Measurements from ENCODE around the gene WDPCP. TPM values are rescaled to one million over a fixed set of nuclear protein-coding genes. Genes with fewer than 3 reads are reported as not detected.

The WDPCP gene
- polyA plus RNA-seq, 2 of the 4 experiments (the other 2 are of a cell fraction), result 3.0 to 7.6 TPM

- ChIA-PET POLR2A (no interaction called here), CTCF (interaction anchor here (1.3 kb wide), 1 partner anchor 12 kb away, joined by 3 read pairs; no protein-coding TSS in a partner anchor)
- ATAC-seq (no peak), DNase-seq (ENCODE audit: low read depth in 1 of 2, low spot score in 1 of 2) (no peak), FAIRE-seq (no peak)
- Histone ChIP-seq H3K4me1 (no peaks in the 10 kb centered on the region), H3K9me3 (peaks cover 16% of the 10 kb centered on the region), H3K27ac (no peak overlapping the region), H3K4me3 (no peak overlapping the region), H3K4me2 (no peak overlapping the region)
- TF ChIP-seq GATA3 (IDR thresholded peaks at IDR 0.05; ENCODE audit: borderline replicate concordance) (no peak), ZFP36 (IDR thresholded peaks at IDR 0.05; ENCODE audit: borderline replicate concordance, partially characterized antibody) (no peak), SMC3 (IDR thresholded peaks at IDR 0.05) (no peak), HES2 (IDR thresholded peaks at IDR 0.05) (no peak), MAX (IDR thresholded peaks at IDR 0.05) (no peak), RNF2 (IDR thresholded peaks at IDR 0.05; ENCODE audit: borderline replicate concordance, low read depth) (no peak), REST (IDR thresholded peaks at IDR 0.05) (no peak), HDAC2 (IDR thresholded peaks at IDR 0.05) (no peak), RCOR1 (IDR thresholded peaks at IDR 0.05; ENCODE audit: low read depth, low read length) (no peak), MAZ (IDR thresholded peaks at IDR 0.05; ENCODE audit: borderline replicate concordance, low read depth, low read length) (no peak), JUNB (IDR thresholded peaks at IDR 0.05) (no peak), ELK1 (IDR thresholded peaks at IDR 0.05; ENCODE audit: low read depth, low read length) (no peak), FOSB (CRISPR knock-in tag; IDR thresholded peaks at IDR 0.05) (no peak), MAFK (IDR thresholded peaks at IDR 0.05; ENCODE audit: partially characterized antibody) (no peak), SREBF2 (IDR thresholded peaks at IDR 0.05) (no peak), KDM1A (IDR thresholded peaks at IDR 0.05; ENCODE audit: low read depth) (no peak), ZC3H11A (IDR thresholded peaks at IDR 0.05) (no peak), EHMT2 (IDR thresholded peaks at IDR 0.05; ENCODE audit: low read depth) (no peak), NFE2L2 (conservative IDR thresholded peaks at IDR 0.05; ENCODE audit: low read length) (no peak)
Observed at GRCh38 chr2:63346411-63346810, 241.9 kb downstream of the WDPCP start.

GRCh38 chr2:63345285-63345633, 243.0 kb downstream of the WDPCP start:
- Histone ChIP-seq H3K4me2 (no peak overlapping the region), H3K9me3 (peaks cover 16% of the 10 kb centered on the region), H3K27ac (no peak overlapping the region), H3K4me1 (no peaks in the 10 kb centered on the region), H3K4me3 (no peak overlapping the region)
- ChIA-PET CTCF (interaction anchor here (1.3 to 1.5 kb wide), 3 partner anchors 13 to 29 kb away, joined by 3 read pairs; no protein-coding TSS in a partner anchor), POLR2A (no interaction called here)
- DNase-seq (ENCODE audit: low read depth in 1 of 2, low spot score in 1 of 2), result no peak
- FAIRE-seq, result no peak
- TF ChIP-seq HES2 (IDR thresholded peaks at IDR 0.05) (no peak), ZNF302 (CRISPR knock-in tag; IDR thresholded peaks at IDR 0.05) (no peak), RAD21 (conservative IDR thresholded peaks at IDR 0.05 in 1 of 2, IDR thresholded peaks at IDR 0.05 in 1 of 2) (no peak), ESRRA (IDR thresholded peaks at IDR 0.05; ENCODE audit: borderline replicate concordance, low read length) (no peak), ZFP36 (IDR thresholded peaks at IDR 0.05; ENCODE audit: borderline replicate concordance, partially characterized antibody) (no peak), FOXS1 (CRISPR knock-in tag; IDR thresholded peaks at IDR 0.05) (no peak), BCL3 (IDR thresholded peaks at IDR 0.05) (no peak), CHD2 (IDR thresholded peaks at IDR 0.05; ENCODE audit: low read length, partially characterized antibody) (no peak), TFCP2L1 (CRISPR knock-in tag; IDR thresholded peaks at IDR 0.05) (no peak)
- 20% methylated on average over 1 of the region's 1 CpG for WGBS (ENCODE audit: missing lambda C conversion rate)
- ATAC-seq, result no peak

Data from A549 (cell line).